Fibroblast of mammary gland (primary cell): ENCODE results near the gene PRKCZ.

Experiments used
- DNase-seq: peaks from one replicate; pipeline ENCODE4 v3.0.0-alpha.2; 2010; ENCODE audit warnings: low read depth
- H3K4me3 ChIP-seq: 2 replicates; pipeline ENCODE4 v1.5.1; 2011; ENCODE audit warnings: low read depth, mild to moderate bottlenecking, low read length, moderate library complexity; ENCODE audit not compliant: control insufficient read depth
- CTCF ChIP-seq: conservative IDR thresholded peaks from 2 replicates; pipeline ENCODE4 v1.5.1; 2011; ENCODE audit warnings: low read depth, low read length, inconsistent platforms; ENCODE audit not compliant: control insufficient read depth, insufficient read depth

Gene PRKCZ

GRCh38 chr1:2192031-2192995 is 142.1 kb downstream of the PRKCZ start:
- no peak overlapping the region for H3K4me3 ChIP-seq
- peak; percentile 77 for DNase-seq
- TF ChIP-seq CTCF, result no peak

DNA sequence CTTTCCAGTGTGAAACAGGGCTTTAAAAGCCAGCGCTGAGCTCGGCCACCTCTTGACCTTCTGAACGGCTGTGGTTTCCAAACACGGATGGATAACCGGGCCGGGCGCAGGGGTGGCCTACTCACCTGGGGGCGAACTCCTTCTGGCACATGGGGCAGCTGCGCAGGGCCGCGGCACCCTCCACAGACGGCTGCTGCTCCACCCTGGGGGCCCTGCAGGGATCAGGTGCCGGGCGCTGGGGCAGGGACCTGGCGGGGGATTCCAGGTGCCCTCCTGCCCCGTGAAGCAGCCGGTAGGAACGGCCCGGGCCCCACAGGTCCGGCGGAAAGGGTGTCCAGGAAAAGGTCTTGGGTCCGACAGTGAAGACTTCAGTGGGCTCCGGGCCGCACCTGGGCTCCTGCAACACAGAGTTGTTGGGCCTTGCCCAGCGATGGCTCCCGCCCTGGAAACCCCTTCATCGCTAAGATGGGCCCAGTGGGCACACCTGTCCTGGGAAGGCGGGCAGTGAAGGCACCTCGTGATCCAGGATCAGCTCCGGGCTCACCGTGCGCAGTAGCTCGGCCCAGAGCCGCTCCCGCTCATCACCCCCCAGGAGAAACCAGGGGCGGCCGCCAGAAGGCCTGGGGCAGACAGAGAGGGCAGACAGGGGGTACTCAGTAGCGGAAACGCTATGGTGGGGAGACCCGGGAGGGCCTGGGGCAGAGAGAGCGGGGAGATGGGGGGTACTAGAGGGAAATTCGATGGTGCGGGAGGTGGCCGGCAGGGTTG is 143.5 kb downstream of the PRKCZ start:
- peak overlapping the region; percentile 44 for H3K4me3 ChIP-seq
- no peak for DNase-seq
- no peak for TF ChIP-seq CTCF

- TF ChIP-seq CTCF, result no peak
- DNase-seq, result peak; percentile 54
- peak within 1 kb of the TSS; percentile 55 for H3K4me3 ChIP-seq
Observed at GRCh38 chr1:2194319-2194897, 144.2 kb downstream of the PRKCZ start, which contains the start of gene FAAP20. FAAP20 (minus strand) TSS chr1:2194772; CDS start chr1:2194749, 23 bp downstream.

DNA sequence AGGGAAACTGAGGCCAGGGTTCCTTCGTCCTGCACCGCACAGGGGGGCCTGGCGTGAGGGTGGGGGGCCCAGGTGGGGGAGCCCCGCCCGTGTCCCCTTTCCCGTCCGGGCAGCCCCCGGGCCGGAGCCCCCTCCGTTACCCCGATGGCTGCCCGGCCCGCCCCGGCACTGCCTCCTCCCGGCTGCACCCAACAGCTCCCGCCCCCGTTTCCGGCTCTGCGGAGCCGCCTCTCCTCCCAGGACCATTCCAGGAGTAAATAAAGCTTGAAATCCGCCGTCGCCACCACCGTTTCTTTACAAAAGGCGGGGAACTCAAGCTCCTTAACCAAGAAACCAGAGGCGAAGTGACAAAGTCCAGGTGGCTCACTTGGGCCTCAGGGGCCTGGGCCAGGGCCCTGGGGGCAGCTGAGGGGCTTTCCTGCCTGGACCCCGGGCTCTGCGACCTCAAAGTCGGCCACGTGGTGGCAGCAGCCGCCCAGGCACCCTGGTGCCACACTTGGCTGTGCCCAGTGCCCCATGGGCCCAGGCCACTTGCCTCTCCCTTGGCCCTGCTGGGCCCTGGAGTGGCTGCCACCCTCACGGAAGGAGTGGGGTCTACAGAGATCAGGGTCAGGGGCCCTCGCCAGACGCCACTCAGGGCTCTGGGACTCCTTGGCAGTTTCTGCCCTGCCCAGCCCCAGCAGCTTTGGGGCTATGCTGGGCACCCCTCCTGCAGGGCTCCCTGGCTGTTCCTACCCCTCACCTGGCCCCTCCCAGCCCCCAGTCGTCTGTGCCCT is 144.9 kb downstream of the PRKCZ start:
- TF ChIP-seq CTCF, result peak; percentile 81
- DNase-seq, result peak; percentile 76
- peak overlapping the region; percentile 55 for H3K4me3 ChIP-seq

DNA sequence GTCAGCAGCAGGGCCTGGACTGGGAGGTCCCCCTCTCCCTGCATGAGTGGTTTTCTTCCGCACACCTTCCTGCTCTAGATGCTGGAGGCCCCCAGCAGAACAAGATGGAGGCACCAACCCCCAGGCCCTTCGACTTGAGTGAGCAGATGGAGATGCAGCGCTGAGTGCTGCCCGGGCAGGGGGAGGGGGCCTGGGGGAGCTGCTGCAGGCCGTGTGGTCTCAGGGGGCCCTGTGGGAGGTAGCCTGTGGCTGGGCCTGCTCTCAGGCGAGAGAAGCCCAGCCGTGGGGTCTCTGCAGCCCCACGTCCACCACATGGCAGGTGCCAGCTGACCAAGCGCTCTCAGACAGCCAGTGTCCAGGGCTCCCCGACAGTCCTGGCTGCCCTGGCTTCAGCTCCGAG is 145.6 kb downstream of the PRKCZ start:
- no peak for TF ChIP-seq CTCF
- DNase-seq, result no peak
- H3K4me3 ChIP-seq, result no peak overlapping the region
